Measurements from ENCODE around the gene ANO2.

The ANO2 gene

DNA sequence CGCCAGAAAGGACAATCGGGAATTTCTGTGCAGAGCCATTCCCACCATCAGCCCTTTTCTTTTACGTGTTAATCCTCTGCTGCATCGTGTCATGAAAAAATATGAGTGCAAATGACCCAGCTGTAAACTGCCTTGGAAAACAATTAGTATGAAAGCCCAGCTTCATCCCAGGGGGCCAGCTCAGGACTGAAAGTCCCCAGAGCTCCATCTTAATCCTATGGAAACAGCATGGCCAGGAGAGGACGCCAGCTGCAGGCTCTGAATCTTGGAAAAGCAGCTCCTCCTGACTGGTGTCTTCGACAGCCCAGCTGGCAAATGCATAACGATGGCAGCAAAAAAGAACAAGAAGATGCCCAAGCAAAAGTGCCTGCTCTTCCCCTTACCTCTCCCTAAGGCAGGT, 321.6 kb downstream of the ANO2 start:
- no peak for DNase-seq (ENCODE audit: low read depth)

DNA sequence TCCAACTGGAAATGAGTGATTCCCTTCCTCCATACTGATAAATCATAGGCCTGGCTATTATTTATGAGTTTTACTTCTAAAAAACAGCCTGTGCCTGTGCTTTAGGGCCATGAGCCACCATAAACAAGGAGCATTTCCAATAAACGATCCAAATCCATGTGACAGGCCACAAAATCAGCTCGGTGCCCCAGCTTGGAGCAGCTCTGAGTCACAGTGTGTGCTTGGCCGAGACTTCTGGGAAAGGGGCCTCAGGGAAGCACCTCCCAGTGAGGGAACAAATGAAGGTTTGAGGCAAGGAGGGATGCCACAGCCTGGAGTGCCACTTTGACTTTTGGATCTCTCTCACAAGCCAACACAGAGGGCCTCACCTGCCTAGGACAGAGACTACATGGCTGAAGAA, 322.8 kb downstream of the ANO2 start:
- DNase-seq (ENCODE audit: low read depth): no peak

DNA sequence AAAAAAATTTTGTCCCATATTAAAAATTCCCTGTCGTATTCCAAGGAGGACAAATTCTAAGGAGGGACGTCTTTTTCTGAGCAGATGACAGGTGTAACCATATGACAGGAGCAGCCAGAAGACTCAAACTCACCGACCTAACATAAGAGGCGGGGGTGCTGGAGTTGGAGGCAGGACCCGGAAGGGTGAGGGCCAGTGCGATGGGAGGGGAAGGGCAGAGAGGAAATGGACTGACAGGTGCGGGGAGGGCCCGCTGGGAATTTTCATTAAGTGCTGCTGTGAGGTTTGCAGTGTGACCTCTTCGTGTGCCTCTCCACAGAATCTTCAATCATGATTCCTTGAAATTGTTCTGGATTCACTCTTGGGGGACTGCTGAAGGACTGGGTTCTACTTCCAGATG, 323.7 kb downstream of the ANO2 start:
- no peak for DNase-seq (ENCODE audit: low read depth)

DNA sequence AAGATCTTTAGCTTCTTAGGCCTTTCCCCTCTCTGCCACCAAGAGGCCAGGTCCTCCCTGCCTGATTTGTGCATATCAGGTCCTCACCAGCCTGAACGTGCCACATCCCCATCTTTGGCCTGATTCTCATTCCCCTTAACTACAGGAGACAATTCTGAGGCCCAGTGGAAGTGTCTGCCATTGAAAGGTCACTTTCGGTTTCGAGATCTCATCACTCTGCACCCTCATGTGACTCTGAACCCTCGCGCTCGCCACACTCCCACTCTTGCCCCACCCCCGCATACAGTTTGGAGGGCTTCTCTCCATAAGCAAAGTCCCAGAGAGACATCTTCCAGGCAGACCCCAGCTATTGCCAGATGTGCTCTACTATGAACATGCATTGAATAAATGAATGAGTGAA, 324.2 kb downstream of the ANO2 start:
- no peak for DNase-seq (ENCODE audit: low read depth)

DNA sequence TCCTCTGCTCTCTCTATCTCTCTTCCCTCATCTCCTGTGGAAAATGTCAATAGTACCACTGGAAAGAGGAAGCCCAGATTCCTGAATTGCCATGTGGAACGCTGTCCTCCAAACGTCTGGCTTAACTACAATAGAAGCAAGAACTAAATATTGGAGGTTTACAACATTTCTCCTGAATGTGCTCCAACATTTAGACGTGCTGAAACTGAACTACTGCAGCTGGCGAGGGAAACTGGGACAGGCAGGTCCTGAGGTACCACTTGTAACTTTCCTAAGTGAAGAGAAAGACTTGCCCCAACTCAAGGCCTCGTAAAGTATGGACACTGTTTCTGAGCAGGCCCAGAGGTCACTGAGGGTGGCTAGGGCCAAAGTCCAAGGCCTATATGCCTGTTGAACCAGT, 325.4 kb downstream of the ANO2 start:
- DNase-seq (ENCODE audit: low read depth): no peak

DNA sequence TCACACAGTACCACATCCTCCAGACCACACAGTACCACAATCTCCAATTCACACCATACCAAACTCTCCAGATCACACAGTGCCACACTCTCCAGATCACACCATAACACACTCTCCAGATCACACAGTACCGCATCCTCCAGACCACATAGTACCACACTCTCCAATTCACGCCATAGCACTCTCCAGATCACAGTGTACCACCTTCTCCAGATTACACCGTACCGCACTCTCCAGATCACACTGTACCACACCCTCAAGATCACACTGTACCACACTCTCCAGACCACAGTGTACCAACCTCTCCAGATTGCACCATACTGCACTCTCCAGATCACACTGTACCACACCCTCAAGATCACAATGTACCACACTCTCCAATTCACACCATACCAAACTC, 328.2 kb downstream of the ANO2 start:
- no peak for DNase-seq (ENCODE audit: low read depth)

DNA sequence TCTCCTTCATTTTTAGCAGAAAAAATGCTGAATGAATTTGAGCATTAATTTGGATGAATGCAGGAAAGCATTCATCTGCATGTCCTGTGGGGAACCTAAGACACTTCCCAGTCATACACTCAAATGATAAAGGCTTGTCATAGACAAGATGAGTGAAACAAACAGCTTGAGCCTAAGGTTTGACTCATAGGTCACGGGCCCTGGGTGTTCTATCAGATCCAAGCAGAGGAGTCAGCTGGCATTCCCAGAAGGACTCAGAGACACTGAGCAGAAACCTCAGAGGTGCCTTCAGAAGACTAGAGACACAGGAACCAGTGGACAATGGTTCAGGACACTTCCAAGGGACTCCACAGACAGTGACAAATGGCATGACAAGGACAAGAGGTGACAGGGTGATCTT, 329.3 kb downstream of the ANO2 start:
- no peak for DNase-seq (ENCODE audit: low read depth)

DNA sequence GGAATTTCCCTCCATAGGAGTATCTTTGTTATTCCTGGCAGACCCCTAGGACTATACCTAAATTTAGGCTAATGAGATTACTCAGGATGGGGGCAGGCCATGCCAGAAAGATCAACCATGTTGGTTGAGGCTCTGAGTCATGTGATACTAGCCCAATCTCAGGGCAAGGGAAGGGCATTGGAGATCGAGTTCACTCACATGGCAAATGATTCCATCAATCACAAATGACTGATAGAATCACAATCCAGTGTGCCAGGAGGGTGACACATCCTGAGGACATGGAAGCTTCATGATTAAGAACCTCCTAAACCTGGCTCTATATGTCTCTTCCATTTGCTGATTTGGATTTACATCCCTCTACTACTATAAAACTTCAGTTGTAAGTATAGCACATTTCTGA, 330.8 kb downstream of the ANO2 start:
- DNase-seq (ENCODE audit: low read depth): no peak

DNA sequence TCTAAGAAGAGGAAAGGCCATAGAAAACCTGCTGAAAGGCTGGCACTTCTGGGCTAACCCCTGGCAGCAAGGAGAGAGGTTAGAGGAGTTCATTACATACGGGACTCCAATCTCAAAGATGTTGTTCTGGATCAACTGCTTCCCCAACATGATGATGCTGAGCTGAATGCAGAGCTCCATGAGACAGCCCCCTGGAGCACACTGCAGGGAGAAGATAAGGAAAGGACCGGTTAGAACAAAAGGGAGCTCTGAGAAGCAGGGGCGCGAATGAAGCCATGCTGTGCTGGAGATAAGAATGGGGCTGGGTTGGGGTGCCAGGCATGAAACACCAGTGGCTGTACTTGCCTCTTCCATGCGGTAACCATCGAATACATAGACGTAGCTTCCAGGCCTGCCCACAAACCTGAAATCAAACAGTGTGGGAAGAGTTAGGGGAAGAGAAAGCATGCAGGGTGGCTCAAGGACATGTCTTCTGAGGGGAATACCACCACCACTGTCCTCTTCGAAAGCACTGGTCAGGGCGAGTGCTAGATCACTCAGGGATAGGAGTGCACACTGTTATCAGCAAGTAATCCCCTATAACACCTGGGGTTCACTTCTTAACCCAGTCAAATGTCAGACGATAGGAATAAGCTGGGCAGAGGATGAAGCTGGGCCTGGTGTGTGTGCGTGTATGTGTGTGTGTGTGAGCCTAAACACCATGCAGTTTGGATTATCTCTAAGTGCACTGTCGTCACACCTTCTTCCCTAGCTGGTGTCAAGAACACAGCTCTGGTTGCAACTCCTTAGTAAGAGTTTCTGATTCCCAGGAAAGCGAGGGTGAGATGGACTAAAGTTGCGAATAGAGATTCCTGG, 332.3 kb downstream of the ANO2 start:
- no peak for DNase-seq (ENCODE audit: low read depth)

DNA sequence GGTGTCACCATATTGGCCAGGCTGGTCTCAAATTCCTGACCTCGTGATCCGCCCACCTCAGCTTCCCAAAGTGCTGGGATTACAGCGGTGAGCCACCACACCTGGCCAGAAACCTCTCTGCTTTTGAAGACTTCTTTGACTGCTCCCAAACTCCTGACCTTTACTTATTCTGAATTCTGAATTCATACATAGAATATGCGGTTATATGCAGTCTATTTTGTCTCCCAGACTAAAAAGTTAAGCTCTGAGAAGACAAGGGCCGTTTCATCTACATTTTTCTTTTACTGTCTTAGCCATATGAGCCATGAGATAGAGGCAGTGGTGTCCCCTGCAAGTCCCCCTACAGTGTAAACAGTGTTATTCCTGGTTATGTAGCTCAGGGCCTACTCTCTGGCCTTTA, 333.9 kb downstream of the ANO2 start:
- DNase-seq (ENCODE audit: low read depth): no peak

DNA sequence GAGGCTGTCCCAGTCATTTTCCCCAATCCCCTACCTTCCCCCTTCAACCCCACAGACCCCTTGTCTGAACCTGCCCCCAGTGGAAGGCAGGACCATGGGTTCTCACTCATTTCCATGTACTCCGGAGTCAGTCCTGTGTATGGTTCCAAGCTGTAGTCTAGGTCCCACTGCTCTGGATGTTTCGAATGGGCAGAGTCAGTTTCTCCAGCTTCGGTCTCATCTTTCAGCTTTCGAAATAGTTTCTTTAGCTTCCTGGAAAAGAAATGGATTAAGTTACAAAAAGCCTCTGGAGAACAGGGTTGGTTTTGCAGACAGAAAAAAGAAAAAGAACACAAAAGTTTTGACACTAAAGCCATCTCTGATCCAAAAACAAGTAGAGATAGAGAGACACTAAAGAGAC, 345.7 kb downstream of the ANO2 start:
- no peak for DNase-seq (ENCODE audit: low read depth)

DNA sequence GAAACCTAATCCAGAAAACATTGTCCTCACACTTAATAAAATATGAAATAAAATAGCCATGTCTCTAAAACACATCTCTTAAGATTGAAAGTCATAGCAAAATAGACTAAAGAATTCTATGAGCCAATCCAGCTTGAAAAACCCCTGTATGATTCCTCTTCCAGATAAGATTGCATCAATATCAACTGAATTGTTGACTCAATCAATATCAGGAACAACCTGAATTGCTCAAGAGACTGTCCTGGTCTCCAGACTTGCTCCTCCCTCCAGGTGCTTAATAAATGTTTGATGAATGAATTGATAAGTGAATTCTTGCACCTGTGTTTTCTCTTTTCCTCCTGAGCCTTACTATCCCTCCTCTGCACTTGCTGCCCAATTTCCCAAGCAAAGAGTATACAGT, 351.1 kb downstream of the ANO2 start:
- no peak for DNase-seq (ENCODE audit: low read depth)

DNA sequence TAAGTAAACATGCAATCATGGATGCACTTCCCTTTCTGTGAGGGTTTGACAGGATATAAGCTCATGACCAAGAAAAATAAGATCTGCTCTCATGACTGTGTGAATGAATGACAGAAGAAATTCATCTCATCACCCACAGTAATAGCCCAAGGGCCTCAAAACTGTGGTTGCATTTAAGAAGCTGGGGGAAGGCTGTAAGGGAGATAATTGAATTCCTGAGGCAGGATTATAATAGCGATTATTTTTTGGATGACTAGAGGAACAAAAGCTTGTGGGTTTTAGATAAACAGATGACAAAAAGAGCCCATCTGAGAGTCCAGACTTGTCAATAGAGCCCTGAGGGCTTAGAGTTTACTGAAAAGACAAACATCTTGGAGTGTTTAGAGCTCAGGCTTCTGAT, 352.0 kb downstream of the ANO2 start:
- peak; percentile 6 for DNase-seq (ENCODE audit: low read depth)

DNA sequence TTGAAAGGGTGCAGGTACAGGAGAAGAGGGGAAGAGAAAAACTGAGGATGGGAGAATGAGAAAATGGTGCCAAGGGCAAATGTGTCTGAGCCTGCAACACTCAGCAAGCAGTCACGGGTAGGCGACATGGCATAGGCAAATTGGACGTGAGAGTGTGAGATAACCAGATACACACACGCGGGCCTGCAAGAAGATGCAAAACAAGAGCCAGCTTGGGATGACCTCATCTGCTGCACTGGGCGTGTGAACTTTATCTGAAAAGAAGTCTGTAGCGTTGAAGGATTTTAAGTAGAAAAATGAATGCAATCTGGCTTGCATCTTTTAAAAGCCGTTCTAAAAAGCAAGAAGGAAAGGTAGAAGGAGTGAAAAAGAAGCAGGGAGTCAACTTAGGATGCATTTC, 352.7 kb downstream of the ANO2 start:
- DNase-seq (ENCODE audit: low read depth): no peak

DNA sequence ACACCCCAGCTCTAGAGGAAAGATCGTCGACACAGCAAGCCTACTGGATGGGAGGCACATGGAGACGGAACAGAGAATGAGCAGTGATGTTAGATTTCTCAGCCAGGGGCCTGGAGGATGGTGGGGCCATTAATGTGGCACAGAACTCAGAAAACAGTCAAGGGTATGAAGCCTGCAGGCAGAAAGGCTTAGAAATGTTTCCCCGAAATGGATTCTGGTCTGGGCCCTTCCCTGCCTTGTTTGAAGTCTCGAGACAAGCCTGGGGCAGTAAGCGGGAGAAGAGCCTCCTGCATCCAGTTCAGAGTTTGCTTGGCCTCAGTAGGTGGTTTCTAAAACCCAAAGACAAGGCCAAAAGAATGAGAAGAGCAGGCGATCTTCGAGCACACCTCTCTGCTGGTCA, 354.7 kb downstream of the ANO2 start:
- no peak for DNase-seq (ENCODE audit: low read depth)

DNA sequence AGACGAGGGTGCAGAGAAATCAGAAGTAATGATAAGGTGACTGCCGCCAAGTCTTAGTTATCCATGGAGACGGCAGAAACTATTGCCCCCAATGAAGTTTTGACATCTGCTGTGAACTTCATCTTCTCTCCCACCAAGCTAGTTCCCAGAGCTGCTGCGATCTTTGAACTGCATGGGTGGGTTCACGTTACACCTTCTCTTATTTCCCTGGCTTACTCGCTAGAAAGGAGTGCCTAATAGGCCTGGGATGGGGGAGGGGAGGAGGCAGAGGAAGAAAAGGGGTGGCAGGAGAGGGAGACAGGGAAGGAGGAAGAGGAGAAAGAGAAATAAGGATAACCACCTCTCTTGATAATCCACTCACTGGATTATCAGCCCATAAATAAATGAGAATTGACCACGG, 356.0 kb downstream of the ANO2 start:
- no peak for DNase-seq (ENCODE audit: low read depth)

DNA sequence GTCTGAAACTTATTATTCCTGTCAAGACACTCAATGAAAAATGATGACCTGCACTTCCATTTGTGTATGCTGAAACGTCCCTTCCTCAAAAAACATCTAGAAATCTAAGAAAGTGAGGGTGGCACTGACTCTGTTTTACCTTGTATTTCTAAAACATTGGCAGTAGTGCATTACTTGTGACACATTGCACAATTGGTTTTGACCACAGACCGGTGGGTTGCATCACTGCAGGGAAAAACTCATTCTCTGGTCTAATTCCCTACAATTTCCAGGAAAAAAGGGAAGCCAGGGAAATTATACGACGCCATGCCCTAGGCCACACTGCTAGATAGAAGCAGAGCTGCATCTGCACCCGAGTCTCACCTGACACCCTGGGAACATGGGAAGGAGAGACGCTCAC, 356.5 kb downstream of the ANO2 start:
- peak; percentile 46 for DNase-seq (ENCODE audit: low read depth)

DNA sequence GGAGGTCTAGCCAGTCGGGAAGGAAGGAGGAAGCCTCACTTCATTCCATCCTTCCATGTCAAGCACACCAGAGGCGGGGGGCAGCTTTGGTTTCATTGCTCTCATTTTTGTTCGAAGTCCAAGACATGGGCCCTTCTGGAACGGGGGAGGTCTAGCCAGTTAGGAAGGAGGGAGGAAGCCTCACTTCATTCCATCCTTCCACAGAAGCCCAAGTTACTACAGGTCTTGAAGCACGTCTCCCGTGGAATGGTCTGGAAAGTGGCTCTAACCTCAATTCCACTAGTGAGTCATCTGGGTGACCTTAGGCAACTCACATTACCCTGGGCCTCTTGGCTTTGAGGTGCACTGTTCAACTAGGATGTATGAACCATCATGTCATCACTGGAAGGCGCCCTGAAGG, 356.9 kb downstream of the ANO2 start:
- peak; percentile 66 for DNase-seq (ENCODE audit: low read depth)

DNA sequence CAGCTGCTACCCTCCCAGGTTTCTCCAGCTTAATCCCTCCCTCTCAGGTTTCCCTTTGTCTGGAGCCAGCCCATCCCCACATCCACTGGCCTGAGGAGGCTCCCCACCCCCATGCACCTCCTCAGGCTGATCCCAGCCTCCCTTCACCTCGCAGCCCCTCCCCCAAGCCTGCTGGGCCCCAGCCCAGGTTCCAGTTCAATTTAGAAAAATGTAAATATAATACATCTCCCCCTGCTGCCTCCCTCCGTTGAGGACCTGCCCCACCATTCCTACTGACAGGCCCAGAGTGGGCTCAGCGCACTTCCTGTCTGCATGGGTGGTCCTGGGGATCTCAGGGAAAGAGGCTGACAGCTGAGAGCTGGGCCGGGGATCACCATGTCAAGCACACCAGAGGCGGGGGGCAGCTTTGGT, 357.3 kb downstream of the ANO2 start:
- DNase-seq (ENCODE audit: low read depth): no peak

DNA sequence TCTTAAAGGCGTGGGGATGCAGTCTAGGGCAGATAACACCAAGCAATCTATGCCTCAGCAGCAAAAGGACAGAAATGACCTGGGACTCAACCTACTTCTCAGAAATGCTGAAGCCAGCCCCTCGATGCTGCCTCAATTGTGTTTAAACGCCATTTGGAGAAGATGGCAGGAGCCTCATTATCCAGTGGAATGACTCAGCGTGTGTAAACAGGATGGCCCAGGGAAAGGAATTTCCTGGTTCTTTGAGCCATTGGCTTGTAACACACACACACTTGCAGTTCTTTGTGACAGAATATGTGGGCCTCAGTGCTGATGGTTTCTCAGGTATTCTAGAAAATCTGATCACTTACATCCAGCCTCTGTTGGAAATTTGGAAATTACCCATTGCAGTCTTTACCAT, 358.9 kb downstream of the ANO2 start:
- DNase-seq (ENCODE audit: low read depth): peak; percentile 78

DNA sequence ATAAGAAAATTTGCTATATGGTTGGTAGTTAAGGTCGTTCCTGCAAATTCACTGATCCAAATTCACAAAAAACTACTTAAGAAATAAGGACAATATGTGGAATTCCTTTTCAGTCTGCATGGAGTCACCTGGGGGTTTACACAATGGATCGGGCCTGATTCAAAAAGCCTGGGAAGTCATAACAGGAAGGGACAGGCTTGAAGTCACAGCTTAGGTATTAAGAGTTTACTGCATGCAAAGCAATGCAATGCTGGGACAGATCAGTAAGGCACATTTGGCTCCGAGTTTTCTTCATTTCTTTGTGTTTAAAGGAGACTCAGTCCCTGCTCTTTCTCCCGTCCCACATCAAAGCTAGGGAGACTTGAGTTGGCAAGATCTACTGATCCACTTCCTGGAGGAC, 359.9 kb downstream of the ANO2 start:
- DNase-seq (ENCODE audit: low read depth): no peak

DNA sequence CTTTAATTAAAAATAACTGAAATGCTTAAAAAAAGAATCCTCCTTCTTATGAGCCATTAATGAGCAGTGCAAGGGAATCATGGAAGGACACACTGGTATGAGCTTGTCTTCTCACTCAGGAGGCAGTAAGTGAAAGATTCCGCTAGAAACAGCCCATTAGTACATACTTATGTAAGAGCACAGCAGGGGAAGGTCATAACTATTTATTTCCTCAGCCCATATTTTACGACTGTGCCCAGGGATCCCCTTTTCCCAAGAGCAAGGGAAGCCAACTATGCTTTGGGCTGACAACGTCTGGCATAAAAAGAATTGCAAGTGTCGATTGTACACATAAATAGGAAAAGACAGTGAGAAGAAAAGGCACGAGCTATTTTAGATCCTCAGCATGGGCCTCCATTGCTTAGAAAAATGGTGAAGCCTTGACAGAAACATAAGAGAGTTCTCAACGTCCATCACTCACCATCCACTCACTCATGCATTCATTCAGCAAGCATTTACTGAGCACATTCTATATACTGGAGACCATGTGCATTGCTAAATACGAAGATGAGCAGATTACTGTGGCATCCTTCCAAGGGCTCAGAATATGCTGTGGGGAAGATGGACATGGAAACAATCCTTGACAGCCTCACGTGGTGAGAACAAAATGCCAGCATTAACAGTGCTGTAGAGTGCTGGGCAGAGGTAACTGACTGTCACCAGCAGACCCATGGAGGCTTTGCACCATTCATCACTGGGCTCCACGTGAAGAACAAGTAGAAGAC, 360.5 kb downstream of the ANO2 start:
- DNase-seq (ENCODE audit: low read depth): no peak

DNA sequence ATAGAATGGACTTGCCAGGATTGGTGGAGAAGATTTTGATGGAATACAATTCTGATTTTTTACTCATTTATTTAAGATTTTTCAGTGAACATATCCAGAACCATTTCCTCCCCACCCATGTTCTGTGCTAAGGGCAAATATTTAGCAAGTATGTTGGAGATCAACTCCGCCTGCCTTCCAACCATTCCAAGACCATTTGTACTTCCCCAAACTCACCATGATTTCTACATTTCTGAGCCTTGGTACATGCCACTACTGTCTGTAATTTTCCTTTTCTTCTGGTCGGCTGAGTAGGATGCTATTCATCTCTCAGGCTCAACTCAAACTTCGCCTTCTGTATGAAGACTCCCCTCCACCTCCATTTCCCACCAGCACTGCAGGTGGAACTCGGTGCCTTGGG, 362.5 kb downstream of the ANO2 start:
- no peak for DNase-seq (ENCODE audit: low read depth)

DNA sequence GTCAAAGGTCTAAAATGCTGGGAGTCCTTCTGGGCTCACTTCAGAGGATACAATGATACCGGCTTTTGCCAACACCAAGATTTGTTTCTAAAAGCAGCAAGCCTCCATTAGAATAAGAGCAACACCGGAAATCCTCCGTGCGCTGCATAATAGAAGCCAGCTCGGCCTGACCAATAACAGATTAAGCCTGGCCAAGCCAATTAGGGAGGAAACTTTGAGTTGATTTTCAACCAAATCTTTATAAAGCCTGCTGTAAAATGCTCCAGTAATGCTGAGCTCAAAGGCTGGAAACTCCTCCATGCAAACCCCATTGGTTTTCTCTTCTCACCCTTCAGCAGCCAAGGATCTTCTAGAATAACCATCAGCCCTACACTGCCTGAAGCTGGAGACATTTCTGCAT, 363.0 kb downstream of the ANO2 start:
- DNase-seq (ENCODE audit: low read depth): no peak

All from ELR (cell line).